HL-60 (cell line): ENCODE results near the gene KRT2.

Experiments
- CTCF ChIP-seq: IDR thresholded peaks from one replicate; pipeline ENCODE4 v1.5.1; 2011; ENCODE audit warnings: low read length, control low read depth, inconsistent platforms; ENCODE audit not compliant: insufficient read depth
- GABPA ChIP-seq: IDR thresholded peaks from 2 replicates; pipeline ENCODE4 v1.6.1; 2012; ENCODE audit warnings: low read depth
- POLR2AphosphoS5 ChIP-seq: IDR thresholded peaks from 2 replicates; pipeline ENCODE4 v1.6.1; 2012; ENCODE audit warnings: low read depth
- SPI1 ChIP-seq: IDR thresholded peaks from 2 replicates; pipeline ENCODE4 v1.6.1; 2012; ENCODE audit warnings: low read depth, mild to moderate bottlenecking, borderline replicate concordance

- TF ChIP-seq CTCF, result no peak
- no peak for TF ChIP-seq SPI1
- no peak for TF ChIP-seq GABPA
- TF ChIP-seq POLR2AphosphoS5, result no peak
These were observed 45.9 kb downstream of the KRT2 start for GRCh38 chr12:52606096-52606495.
